HG03558 (cell line): Measurements from ENCODE around the gene TMEM14A.
"Not testable (repeated sequence)": the region's sequence is repeated elsewhere in the genome, so short reads cannot be mapped to it uniquely, and the experiment has no call there.

Experiments
- ATAC-seq: cut with Tn5 transposase; IDR thresholded peaks from one replicate; pipeline ENCODE4 v1.9.1; 2021; ENCODE audit warnings: moderate number of reproducible peaks; ENCODE audit not compliant: unreplicated experiment; ENCODE audit errors: extremely low read depth

Gene TMEM14A

GRCh38 chr6:52655941-52656340 is 15.0 kb upstream of the TMEM14A start:
- ATAC-seq = not testable (repeated sequence)

GRCh38 chr6:52657870-52658269 is 13.0 kb upstream of the TMEM14A start:
- no peak for ATAC-seq

- ATAC-seq = no peak
These were observed 9.4 kb upstream of the TMEM14A start for GRCh38 chr6:52661551-52661950.

GRCh38 chr6:52662031-52662430 is 8.9 kb upstream of the TMEM14A start:
- ATAC-seq = no peak

GRCh38 chr6:52663120-52663935 is 7.6 kb upstream of the TMEM14A start:
- ATAC-seq = no peak

- no peak for ATAC-seq
These were observed 7.1 kb upstream of the TMEM14A start for GRCh38 chr6:52663936-52664185.

GRCh38 chr6:52664186-52664990 is 6.5 kb upstream of the TMEM14A start:
- peak; percentile 81 for ATAC-seq

GRCh38 chr6:52664991-52665686 is 5.8 kb upstream of the TMEM14A start:
- ATAC-seq = no peak

GRCh38 chr6:52666071-52666470 is 4.8 kb upstream of the TMEM14A start:
- ATAC-seq = no peak

GRCh38 chr6:52666523-52666922 is 4.4 kb upstream of the TMEM14A start:
- no peak for ATAC-seq

- ATAC-seq = no peak
These were observed 3.3 kb upstream of the TMEM14A start for GRCh38 chr6:52667572-52667971.

GRCh38 chr6:52671676-52672075 is 763 bp downstream of the TMEM14A start:
- no peak for ATAC-seq

GRCh38 chr6:52672412-52673025 is 1.6 kb downstream of the TMEM14A start:
- ATAC-seq = no peak

GRCh38 chr6:52674666-52675065 is 3.8 kb downstream of the TMEM14A start:
- ATAC-seq = no peak

- ATAC-seq = no peak
These were observed 4.5 kb downstream of the TMEM14A start for GRCh38 chr6:52675372-52675771.

- not testable (repeated sequence) for ATAC-seq
These were observed 5.7 kb downstream of the TMEM14A start for GRCh38 chr6:52676631-52677030.

GRCh38 chr6:52681416-52681815 is 10.5 kb downstream of the TMEM14A start:
- no peak for ATAC-seq

GRCh38 chr6:52686878-52687699 is 16.2 kb downstream of the TMEM14A start:
- no peak for ATAC-seq

- ATAC-seq = no peak
These were observed 18.9 kb downstream of the TMEM14A start for GRCh38 chr6:52689857-52690256.

- ATAC-seq = no peak
These were observed 20.8 kb downstream of the TMEM14A start for GRCh38 chr6:52691718-52692117.
